ENCODE measurements around the gene CCDC63. TPM values are rescaled to one million over a fixed set of nuclear protein-coding genes. Genes with fewer than 3 reads are reported as not detected.
"Not testable (repeated sequence)": the region's sequence is repeated elsewhere in the genome, so short reads cannot be mapped to it uniquely, and the experiment has no call there.

Gene CCDC63
- total and polyA plus RNA-seq, 2 donors (not counting 3 experiments of a cell fraction or from before 2014, with no cell fraction given), result not detected

GRCh38 chr12:110948041-110948440 is 101.3 kb downstream of the CCDC63 start:
- no peak for TF ChIP-seq CTCF (IDR thresholded peaks at IDR 0.05; ENCODE audit: extremely low read depth in 1 of 2, insufficient read depth in 1 of 2, low read depth in 1 of 2, low read length in 2 of 2)
- no peak for TF ChIP-seq JUN (IDR thresholded peaks at IDR 0.05; ENCODE audit: borderline replicate concordance, insufficient read depth, insufficient read length, low read depth)
- TF ChIP-seq POLR2AphosphoS5 (IDR thresholded peaks at IDR 0.05; ENCODE audit: insufficient read depth, low read depth, low read length), result no peak
- ChIA-PET CTCF (no interaction called here), POLR2A (no interaction called here)
- Histone ChIP-seq H3K9me1 (replicated peaks; ENCODE audit: control insufficient read depth, extremely low read depth, insufficient read depth, low read length) (no peaks in the 10 kb centered on the region), H3K79me2 (ENCODE audit: control insufficient read depth, insufficient read depth, low read length) (no peaks in the 10 kb centered on the region), H3K36me3 (ENCODE audit: control insufficient read depth in 2 of 2, extremely low read depth in 1 of 2, insufficient read depth in 2 of 2, low read length in 2 of 2) (no peaks in the 10 kb centered on the region), H3K27me3 (ENCODE audit: control insufficient read depth in 2 of 2, insufficient read depth in 2 of 2, low read length in 2 of 2) (peaks cover 0 to 1% of the 10 kb centered on the region in 2 experiments), H2AFZ (ENCODE audit: low read depth, low read length) (no peak overlapping the region), H3K9ac (replicated peaks; ENCODE audit: extremely low read depth, insufficient read depth, low read length) (no peak overlapping the region), H3K4me1 (ENCODE audit: control insufficient read depth, extremely low read depth, insufficient read depth, low read length) (no peaks in the 10 kb centered on the region), H3K4me2 (ENCODE audit: insufficient read depth, low read length) (no peak overlapping the region), H3K9me3 (replicated peaks; ENCODE audit: control insufficient read depth, insufficient read depth, low read length) (no peaks in the 10 kb centered on the region), H3K27ac (ENCODE audit: insufficient read depth, low read depth, low read length) (no peak overlapping the region), H4K20me1 (replicated peaks; ENCODE audit: control insufficient read depth, extremely low read depth, insufficient read depth, low read length) (no peaks in the 10 kb centered on the region), H3K4me3 (replicated peaks in 1 of 3; ENCODE audit: insufficient read depth in 1 of 3, low read depth in 1 of 3, low read length in 3 of 3) (no peak overlapping the region)
- BruUV-seq (replicated peaks), result no TSS peak
- dilution Hi-C loops (cut with MboI; ENCODE audit: extremely low pct_ligation_motif_present, low sequenced_read_pairs), result no loop called here
- intact Hi-C loops (cut with micrococcal nuclease), result no loop called here
- no peak for FAIRE-seq
- no peak for DNase-seq (ENCODE audit: low read depth, low spot score)

- H3K9me1 ChIP-seq (replicated peaks; ENCODE audit: control insufficient read depth, extremely low read depth, insufficient read depth, low read length); dilution Hi-C loops (cut with MboI; ENCODE audit: extremely low pct_ligation_motif_present, low sequenced_read_pairs); H3K4me1 ChIP-seq (ENCODE audit: control insufficient read depth, extremely low read depth, insufficient read depth, low read length); H3K36me3 ChIP-seq (ENCODE audit: control insufficient read depth in 2 of 2, extremely low read depth in 1 of 2, insufficient read depth in 2 of 2, low read length in 2 of 2); H3K9ac ChIP-seq (replicated peaks; ENCODE audit: extremely low read depth, insufficient read depth, low read length); H3K79me2 ChIP-seq (ENCODE audit: control insufficient read depth, insufficient read depth, low read length); POLR2A ChIA-PET; H3K9me3 ChIP-seq (replicated peaks; ENCODE audit: control insufficient read depth, insufficient read depth, low read length); BruUV-seq (replicated peaks); H2AFZ ChIP-seq (ENCODE audit: low read depth, low read length); DNase-seq (ENCODE audit: low read depth, low spot score); H3K4me2 ChIP-seq (ENCODE audit: insufficient read depth, low read length); H4K20me1 ChIP-seq (replicated peaks; ENCODE audit: control insufficient read depth, extremely low read depth, insufficient read depth, low read length); FAIRE-seq; H3K27ac ChIP-seq (ENCODE audit: insufficient read depth, low read depth, low read length); H3K4me3 ChIP-seq (replicated peaks in 1 of 3; ENCODE audit: insufficient read depth in 1 of 3, low read depth in 1 of 3, low read length in 3 of 3); CTCF ChIA-PET; intact Hi-C loops (cut with micrococcal nuclease): not testable (repeated sequence)
- peaks cover 1 to 10% of the 10 kb centered on the region in 2 experiments for H3K27me3 ChIP-seq (ENCODE audit: control insufficient read depth in 2 of 2, insufficient read depth in 2 of 2, low read length in 2 of 2)
Measured at GRCh38 chr12:110950466-110950865, 103.7 kb downstream of the CCDC63 start.

GRCh38 chr12:110950867-110951266 is 104.1 kb downstream of the CCDC63 start:
- dilution Hi-C loops (cut with MboI; ENCODE audit: extremely low pct_ligation_motif_present, low sequenced_read_pairs); H3K9me1 ChIP-seq (replicated peaks; ENCODE audit: control insufficient read depth, extremely low read depth, insufficient read depth, low read length); intact Hi-C loops (cut with micrococcal nuclease); H3K4me1 ChIP-seq (ENCODE audit: control insufficient read depth, extremely low read depth, insufficient read depth, low read length); H3K4me2 ChIP-seq (ENCODE audit: insufficient read depth, low read length); FAIRE-seq; CTCF ChIA-PET; H3K4me3 ChIP-seq (replicated peaks in 1 of 3; ENCODE audit: insufficient read depth in 1 of 3, low read depth in 1 of 3, low read length in 3 of 3); H3K79me2 ChIP-seq (ENCODE audit: control insufficient read depth, insufficient read depth, low read length); H2AFZ ChIP-seq (ENCODE audit: low read depth, low read length); DNase-seq (ENCODE audit: low read depth, low spot score); H3K9me3 ChIP-seq (replicated peaks; ENCODE audit: control insufficient read depth, insufficient read depth, low read length); H4K20me1 ChIP-seq (replicated peaks; ENCODE audit: control insufficient read depth, extremely low read depth, insufficient read depth, low read length); H3K36me3 ChIP-seq (ENCODE audit: control insufficient read depth in 2 of 2, extremely low read depth in 1 of 2, insufficient read depth in 2 of 2, low read length in 2 of 2); H3K27ac ChIP-seq (ENCODE audit: insufficient read depth, low read depth, low read length); BruUV-seq (replicated peaks); H3K9ac ChIP-seq (replicated peaks; ENCODE audit: extremely low read depth, insufficient read depth, low read length); POLR2A ChIA-PET: not testable (repeated sequence)
- H3K27me3 ChIP-seq (ENCODE audit: control insufficient read depth in 2 of 2, insufficient read depth in 2 of 2, low read length in 2 of 2), result peaks cover 1 to 12% of the 10 kb centered on the region in 2 experiments

All from endothelial cell of umbilical vein (primary cell).